Uterus (tissue), 4 donors: ENCODE results near the gene HSPG2. TPM values are rescaled to one million over a fixed set of nuclear protein-coding genes. Genes with fewer than 3 reads are reported as not detected.

Experiments used
- DNase-seq, 2 donors: peaks; one replicate each; pipeline ENCODE4 v3.0.0-alpha.2; 2019 to 2020
- H3K27ac ChIP-seq, 2 donors: fragments of 200-600 bp; sonication (generic); 1 replicate in 1 of 2; 2 replicates in 1 of 2; pipeline ENCODE4 v1.5.1; 2016 to 2018
- H3K27me3 ChIP-seq, 2 donors: fragments of 200-600 bp; sonication (generic); one replicate each; pipeline ENCODE4 v1.5.1; 2018 to 2019; ENCODE audit warnings: control low read depth in 1 of 2
- H3K36me3 ChIP-seq, 2 donors: fragments of 200-600 bp; sonication (generic); one replicate each; pipeline ENCODE4 v1.5.1; 2019; ENCODE audit warnings: control low read depth in 1 of 2
- H3K4me1 ChIP-seq, 2 donors: fragments of 200-600 bp; sonication (generic); one replicate each; pipeline ENCODE4 v1.5.1; 2018 to 2019; ENCODE audit warnings: control low read depth in 1 of 2
- H3K4me3 ChIP-seq, 2 donors: fragments of 200-600 bp; sonication (generic); 1 replicate in 1 of 2; 2 replicates in 1 of 2; pipeline ENCODE4 v1.5.1; 2018 to 2019; ENCODE audit warnings: mild to moderate bottlenecking in 1 of 2
- H3K9me3 ChIP-seq, 2 donors: fragments of 200-600 bp; sonication (generic); one replicate each; pipeline ENCODE4 v1.5.1; 2019; ENCODE audit warnings: control low read depth in 1 of 2
- CTCF ChIP-seq, 4 experiments: fragments of 200-600 bp in 2 of 4; fragments of 450-650 bp in 2 of 4; sonication (generic) in 2 of 4; IDR thresholded peaks; one replicate each; pipeline ENCODE4 v1.5.1; 2016 to 2019; ENCODE audit warnings: antibody characterized with exemption in 4 of 4, mild to moderate bottlenecking in 2 of 4, moderate library complexity in 1 of 4
- POLR2A ChIP-seq, 2 donors: fragments of 450-650 bp; IDR thresholded peaks; one replicate each; pipeline ENCODE4 v1.6.1; 2016; ENCODE audit warnings: antibody characterized with exemption in 2 of 2, mild to moderate bottlenecking in 1 of 2, moderate library complexity in 1 of 2
- intact Hi-C: fragments of 100-400 bp; cut with DNase I; formaldehyde crosslinking; loops from one replicate; pipeline ENCODE4 v1.15.1; 2023; ENCODE audit warnings: low total_unique reads
- total RNA-seq, 4 donors: library from RNA; depleted of rRNA in 3 of 4; stranded (reverse); fragments of >200 nt in 3 of 4; gene quantifications; one replicate each; pipeline versions ENCODE4 v1.1.0 to v1.2.4, GENCODE V29; 2014 to 2023
- donor health status: DM: yes; HTN: yes; CAD: no.

Gene HSPG2
- total RNA-seq, 4 donors from 2014 or later: 96.8 to 677 (median 290) TPM

GRCh38 chr1:21852282-21853130, 84.6 kb downstream of the HSPG2 start:
- DNase-seq: no peak
- no peak for TF ChIP-seq CTCF (IDR thresholded peaks at IDR 0.05)
- no peak for TF ChIP-seq POLR2A (IDR thresholded peaks at IDR 0.05)
- intact Hi-C loops: no loop called here
- H3K4me1 ChIP-seq: no peaks in the 10 kb centered on the region
- H3K4me3 ChIP-seq: no peak overlapping the region
- no peak overlapping the region for H3K27ac ChIP-seq
- H3K27me3 ChIP-seq: no peaks in the 10 kb centered on the region
- H3K9me3 ChIP-seq: no peaks in the 10 kb centered on the region
- no peaks in the 10 kb centered on the region for H3K36me3 ChIP-seq

GRCh38 chr1:21851430-21852250, 85.5 kb downstream of the HSPG2 start:
- Histone ChIP-seq H3K4me3 (no peak overlapping the region), H3K4me1 (no peaks in the 10 kb centered on the region), H3K36me3 (no peaks in the 10 kb centered on the region), H3K27ac (no peak overlapping the region), H3K9me3 (no peaks in the 10 kb centered on the region), H3K27me3 (no peaks in the 10 kb centered on the region)
- no peak for TF ChIP-seq CTCF (IDR thresholded peaks at IDR 0.05)
- TF ChIP-seq POLR2A (IDR thresholded peaks at IDR 0.05): no peak
- intact Hi-C loops: no loop called here
- DNase-seq: no peak

GRCh38 chr1:21849909-21850576, 87.1 kb downstream of the HSPG2 start:
- Histone ChIP-seq H3K27ac (no peak overlapping the region), H3K36me3 (no peaks in the 10 kb centered on the region), H3K27me3 (no peaks in the 10 kb centered on the region), H3K4me1 (no peaks in the 10 kb centered on the region), H3K4me3 (no peak overlapping the region), H3K9me3 (no peaks in the 10 kb centered on the region)
- TF ChIP-seq POLR2A (IDR thresholded peaks at IDR 0.05): no peak
- no peak for TF ChIP-seq CTCF (IDR thresholded peaks at IDR 0.05)
- DNase-seq: no peak
- intact Hi-C loops: no loop called here

- no peak overlapping the region for H3K27ac ChIP-seq
- no peaks in the 10 kb centered on the region for H3K9me3 ChIP-seq
- TF ChIP-seq CTCF (IDR thresholded peaks at IDR 0.05): no peak
- TF ChIP-seq POLR2A (IDR thresholded peaks at IDR 0.05): no peak
- intact Hi-C loops: no loop called here
- no peaks in the 10 kb centered on the region for H3K4me1 ChIP-seq
- no peaks in the 10 kb centered on the region for H3K27me3 ChIP-seq
- DNase-seq: no peak
- H3K36me3 ChIP-seq: no peaks in the 10 kb centered on the region
- no peak overlapping the region for H3K4me3 ChIP-seq
These were observed 88.5 kb downstream of the HSPG2 start for GRCh38 chr1:21848524-21849174.
